WI38 (cell line): ENCODE data around the gene CCDC183.
"Not testable (repeated sequence)": the region's sequence is repeated elsewhere in the genome, so short reads cannot be mapped to it uniquely, and the experiment has no call there.

ENCODE experiments used
- H3K4me3 ChIP-seq: 2 replicates; pipeline ENCODE4 v1.5.1; 2011; ENCODE audit warnings: low read depth, mild to moderate bottlenecking, control low read depth, low read length
- TF ChIP-seq, protein P1 (sequence below): IDR thresholded peaks from 2 replicates; pipeline ENCODE4 v1.5.1; 2012; ENCODE audit warnings: low read depth, mild to moderate bottlenecking, control low read depth, low read length

Gene CCDC183

DNA sequence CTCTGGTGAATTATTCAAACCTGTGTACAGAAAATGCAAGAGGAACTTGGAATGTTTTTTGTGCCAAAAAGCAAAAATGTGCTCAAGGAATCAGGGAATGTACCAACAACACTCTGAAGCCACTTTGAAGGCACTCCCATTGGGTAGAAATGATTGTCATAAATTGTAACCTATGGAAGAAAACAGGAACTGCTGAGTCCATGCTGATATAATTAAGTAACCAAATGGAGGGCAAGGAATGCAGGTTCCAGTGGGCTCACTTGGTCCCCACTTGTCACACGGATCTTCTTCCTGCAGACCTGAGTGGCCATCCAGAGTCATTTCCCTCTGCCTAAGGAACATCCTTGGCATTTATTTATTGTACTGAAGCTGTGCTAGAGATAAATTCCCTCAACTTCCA, 44.9 kb upstream of the CCDC183 start:
- H3K4me3 ChIP-seq, result no peak overlapping the region
- TF ChIP-seq, protein P1, sequence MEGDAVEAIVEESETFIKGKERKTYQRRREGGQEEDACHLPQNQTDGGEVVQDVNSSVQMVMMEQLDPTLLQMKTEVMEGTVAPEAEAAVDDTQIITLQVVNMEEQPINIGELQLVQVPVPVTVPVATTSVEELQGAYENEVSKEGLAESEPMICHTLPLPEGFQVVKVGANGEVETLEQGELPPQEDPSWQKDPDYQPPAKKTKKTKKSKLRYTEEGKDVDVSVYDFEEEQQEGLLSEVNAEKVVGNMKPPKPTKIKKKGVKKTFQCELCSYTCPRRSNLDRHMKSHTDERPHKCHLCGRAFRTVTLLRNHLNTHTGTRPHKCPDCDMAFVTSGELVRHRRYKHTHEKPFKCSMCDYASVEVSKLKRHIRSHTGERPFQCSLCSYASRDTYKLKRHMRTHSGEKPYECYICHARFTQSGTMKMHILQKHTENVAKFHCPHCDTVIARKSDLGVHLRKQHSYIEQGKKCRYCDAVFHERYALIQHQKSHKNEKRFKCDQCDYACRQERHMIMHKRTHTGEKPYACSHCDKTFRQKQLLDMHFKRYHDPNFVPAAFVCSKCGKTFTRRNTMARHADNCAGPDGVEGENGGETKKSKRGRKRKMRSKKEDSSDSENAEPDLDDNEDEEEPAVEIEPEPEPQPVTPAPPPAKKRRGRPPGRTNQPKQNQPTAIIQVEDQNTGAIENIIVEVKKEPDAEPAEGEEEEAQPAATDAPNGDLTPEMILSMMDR, result no peak

DNA sequence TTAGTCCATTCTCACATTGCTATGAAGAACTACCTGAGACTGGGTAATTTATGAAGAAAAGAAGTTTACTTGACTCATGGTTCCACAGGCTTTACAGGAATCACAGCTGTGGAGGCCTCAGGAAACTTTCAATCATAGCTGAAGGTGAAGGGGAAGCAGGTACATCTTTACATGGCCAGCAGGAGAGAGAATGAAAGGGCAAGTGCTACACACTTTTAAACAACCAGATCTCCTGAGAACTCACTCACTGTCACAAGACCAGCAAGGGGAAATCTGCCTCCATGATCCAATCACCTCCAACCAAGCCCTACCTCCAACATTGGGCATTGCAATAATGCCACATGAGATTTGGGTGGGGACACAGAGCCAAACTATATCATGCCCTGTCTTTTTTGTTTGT, 44.3 kb upstream of the CCDC183 start:
- H3K4me3 ChIP-seq, result no peak overlapping the region
- TF ChIP-seq, protein P1, result no peak

DNA sequence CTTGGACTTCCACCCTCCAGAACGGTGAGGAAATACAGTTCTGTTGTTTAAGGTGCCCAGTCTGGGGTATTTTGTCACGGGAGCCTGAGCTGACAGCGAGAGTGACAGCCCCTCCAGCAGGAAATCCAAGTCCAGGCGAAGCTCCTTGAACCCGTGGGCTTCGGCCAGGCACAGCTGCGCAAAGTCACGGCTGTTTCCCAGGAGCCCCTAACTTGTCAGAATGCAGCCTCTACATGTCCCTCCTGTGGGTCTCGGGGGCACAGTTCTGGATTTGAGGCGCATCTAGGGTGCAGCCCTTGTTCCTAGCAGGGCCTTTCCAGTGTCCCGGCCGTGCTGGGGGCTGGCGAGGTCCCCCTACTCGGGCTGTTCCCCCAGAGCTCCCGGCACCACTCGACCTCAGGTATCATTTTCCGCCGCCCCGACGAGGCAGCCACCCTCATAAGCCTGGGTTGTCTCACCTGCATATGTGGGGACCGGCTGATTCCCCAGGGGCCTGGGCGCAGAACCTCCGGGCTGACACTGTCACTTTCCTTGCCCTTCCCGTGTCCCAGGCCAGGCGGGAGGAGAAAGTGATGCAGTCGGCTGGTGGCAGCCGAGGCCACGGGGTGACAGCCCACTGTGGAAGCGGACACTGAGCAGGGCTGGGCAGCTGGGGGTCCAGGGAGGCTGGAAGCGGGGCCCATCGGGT, 42.6 kb upstream of the CCDC183 start:
- H3K4me3 ChIP-seq, result no peak overlapping the region
- TF ChIP-seq, protein P1, result no peak

DNA sequence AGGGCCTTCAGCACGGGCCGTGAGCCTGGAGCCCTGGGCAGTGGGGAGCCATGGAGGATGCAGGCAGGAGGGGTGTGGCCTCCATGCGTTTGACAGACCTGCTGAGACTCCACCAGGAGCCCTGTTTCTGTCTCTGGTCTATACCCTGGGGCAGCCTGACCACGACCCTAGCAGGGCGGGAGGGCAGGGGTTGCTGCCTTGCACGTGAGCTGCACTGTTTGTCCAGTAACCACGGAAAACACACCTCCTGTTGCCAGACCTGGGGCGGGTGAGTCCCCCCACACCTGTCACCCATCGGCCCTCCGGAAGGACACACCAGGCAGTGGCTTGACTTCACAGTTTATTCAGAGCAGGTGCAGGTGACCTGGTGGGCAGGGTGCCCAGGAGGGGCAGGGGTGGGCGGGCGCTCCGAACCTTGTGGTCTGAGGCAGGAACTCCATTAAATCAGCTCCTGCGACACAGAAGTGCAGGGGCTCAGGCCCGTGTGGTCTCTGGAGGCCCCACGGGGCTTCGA, 42.0 kb upstream of the CCDC183 start:
- no peak overlapping the region for H3K4me3 ChIP-seq
- TF ChIP-seq, protein P1, result no peak

DNA sequence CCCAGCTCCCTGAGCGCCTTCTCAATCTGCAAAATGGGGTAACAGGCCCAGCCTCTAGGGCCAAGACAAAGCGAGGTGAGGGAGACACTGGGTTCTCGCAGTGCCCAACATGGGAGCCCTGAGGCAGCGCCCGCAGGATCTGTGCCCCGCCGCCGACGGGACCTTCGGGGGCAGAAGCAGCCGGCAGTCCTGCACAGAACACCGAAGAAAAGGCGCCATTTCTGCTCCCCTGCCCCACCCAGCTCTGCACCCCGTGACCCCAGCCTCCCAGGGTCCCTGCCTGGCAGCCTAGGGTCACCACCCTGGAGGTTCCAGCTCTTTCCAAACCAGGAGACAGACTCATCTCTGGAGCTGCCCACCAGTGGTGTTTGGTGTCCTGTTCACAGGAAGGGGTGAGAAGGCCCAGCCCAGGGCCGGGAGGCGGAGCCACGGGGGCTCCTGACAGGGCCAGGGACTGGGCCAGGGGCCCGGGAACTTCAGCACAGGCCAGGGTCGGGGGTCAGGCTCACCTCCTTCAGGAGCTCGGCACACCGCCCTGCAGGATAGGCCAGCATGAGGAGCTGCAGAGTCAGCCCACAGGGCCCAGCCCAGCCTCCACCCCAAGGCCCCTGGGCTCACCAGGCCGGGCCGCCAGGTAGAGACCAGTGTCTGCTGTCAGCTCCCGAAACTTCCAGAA, 41.4 kb upstream of the CCDC183 start:
- no peak overlapping the region for H3K4me3 ChIP-seq
- TF ChIP-seq, protein P1, result no peak

DNA sequence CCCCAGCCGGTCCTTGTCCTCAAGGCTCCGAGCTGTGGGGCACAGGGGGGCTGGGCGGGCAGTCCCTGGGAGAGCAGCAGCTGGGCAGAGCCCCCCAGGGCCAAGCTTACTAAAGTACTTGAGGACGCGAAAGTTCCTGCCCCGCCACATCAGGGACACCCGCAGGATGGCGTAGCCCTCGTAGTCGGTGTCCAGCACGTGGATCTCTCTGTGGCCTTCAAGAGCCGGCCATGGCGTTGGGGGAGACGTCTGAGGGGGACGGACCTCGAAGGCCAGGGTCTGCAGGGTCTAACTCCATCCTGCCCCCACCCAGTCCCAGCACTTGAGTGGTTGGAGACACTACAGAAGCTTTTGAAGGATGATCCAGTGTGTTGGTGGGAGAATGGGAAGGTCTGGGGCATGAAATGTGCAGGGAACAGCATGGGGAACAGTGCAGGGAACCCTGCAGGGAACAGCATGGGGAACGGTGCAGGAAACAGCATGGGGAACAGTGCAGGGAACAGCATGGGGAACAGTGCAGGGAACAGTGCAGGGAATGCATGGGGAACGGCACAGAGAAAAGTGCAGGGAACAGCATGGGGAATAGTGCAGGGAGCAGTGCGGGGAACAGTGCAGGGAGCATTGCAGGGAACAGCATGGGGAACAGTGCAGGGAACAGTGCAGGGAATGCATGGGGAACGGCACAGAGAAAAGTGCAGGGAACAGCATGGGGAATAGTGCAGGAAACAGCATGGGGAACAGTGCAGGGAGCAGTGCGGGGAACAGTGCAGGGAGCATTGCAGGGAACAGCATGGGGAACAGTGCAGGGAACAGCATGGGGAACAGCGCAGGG, 40.6 kb upstream of the CCDC183 start:
- H3K4me3 ChIP-seq, result not testable (repeated sequence)

DNA sequence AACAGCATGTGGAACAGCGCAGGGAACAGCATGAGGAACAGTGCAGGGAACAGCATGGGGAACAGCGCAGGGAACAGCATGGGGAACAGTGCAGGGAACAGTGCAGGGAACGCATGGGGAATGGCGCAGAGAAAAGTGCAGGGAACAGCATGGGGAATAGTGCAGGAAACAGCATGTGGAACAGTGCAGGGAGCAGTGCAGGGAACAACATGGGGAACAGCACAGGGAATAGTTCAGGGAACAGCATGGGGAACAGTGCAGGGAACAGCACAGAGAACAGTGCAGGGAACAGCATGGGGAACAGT, 40.1 kb upstream of the CCDC183 start:
- TF ChIP-seq, protein P1, result no peak
- no peak overlapping the region for H3K4me3 ChIP-seq
